ENCODE measurements around the gene FARP2. TPM values are rescaled to one million over a fixed set of nuclear protein-coding genes. Genes with fewer than 3 reads are reported as not detected.

Gene FARP2
- total RNA-seq, 1 experiment from 2014 or later, result 74.5 TPM

DNA sequence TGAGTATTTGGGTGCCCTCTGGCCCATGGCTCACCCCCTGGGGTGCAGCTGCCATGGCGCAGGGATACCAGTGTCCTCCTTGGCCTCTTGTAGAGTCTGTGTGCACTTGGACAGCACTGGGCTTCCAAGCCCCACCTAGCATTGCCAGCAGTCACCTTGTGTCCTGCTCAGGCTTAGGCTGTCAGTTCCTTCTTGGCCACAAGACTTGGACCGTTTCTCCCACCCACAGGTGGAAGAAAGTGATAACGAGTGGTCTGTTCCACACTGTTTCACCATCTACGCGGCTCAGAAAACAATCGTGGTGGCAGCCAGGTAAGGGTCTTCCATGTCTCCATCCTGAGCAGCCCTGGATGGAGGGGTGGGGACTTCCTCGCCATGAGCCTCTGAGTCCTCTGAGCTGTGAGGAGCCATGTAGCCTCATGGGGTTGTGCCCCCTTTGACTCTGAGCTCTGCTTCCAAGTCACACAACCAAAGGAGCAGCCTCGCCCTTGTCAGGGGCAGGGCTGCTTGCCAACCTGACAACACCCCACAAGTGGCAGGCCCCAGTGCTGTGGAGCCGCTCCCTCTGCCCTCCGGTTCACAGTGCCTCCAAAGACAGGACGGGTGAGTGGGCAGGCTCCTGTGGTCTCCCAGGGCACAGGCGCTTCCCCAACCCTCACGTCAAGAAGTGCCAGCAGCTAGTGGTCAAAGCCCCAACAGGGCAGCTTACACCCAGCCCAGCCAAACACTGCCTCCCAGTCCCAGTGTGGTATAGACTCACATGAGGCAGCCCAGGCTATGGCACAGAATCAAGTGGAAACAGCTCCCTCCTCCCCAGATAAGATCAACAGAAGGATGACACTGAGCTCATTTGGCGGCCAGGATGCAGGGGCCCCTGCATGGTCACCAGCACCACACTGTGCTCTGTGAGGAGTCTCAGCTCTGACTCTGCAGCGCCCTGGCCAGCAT lies 133.9 kb downstream of the FARP2 start:
- DNase-seq (ENCODE audit: low read depth in 1 of 2, low spot score in 2 of 2), result no peak
- H3K9me3 ChIP-seq (replicated peaks), result no peaks in the 10 kb centered on the region
- no peak overlapping the region for H3K27ac ChIP-seq
- H3K4me3 ChIP-seq, result no peak overlapping the region
- no peaks in the 10 kb centered on the region for H3K27me3 ChIP-seq (replicated peaks)
- H3K4me1 ChIP-seq (replicated peaks), result no peaks in the 10 kb centered on the region
- peaks cover 63% of the 10 kb centered on the region for H3K36me3 ChIP-seq

DNA sequence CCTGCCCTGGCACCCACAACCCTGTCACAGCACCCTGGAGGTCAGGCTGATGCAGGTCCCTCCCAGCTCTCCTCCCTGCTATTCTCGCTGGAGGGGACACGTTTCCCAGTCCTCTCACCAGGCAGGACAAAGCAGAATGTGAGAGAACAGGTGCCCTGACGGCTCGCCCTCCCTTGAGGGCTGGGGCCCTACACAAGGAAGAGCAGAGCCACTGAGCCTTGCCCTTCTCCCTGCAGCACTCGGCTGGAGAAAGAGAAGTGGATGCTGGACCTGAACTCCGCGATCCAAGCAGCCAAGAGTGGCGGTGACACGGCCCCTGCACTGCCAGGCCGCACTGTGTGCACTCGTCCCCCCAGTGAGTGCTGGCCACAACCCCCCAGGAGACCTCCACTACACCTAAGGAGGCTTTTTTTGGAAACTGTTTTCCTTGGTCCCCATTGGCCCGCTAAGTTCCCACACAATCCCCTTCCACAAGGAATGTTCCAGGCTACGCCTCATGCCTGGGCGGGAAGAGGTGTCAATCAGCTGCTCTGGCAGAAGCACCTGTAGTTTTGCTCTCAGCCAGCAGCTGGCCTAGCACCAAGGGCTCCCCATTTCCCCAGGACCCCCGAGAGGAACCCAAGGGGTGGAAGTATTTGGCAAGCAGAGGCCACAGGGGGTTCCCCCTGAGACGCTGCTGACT lies 134.9 kb downstream of the FARP2 start:
- H3K4me1 ChIP-seq (replicated peaks), result no peaks in the 10 kb centered on the region
- H3K36me3 ChIP-seq, result peaks cover 73% of the 10 kb centered on the region
- H3K4me3 ChIP-seq, result no peak overlapping the region
- no peak for DNase-seq (ENCODE audit: low read depth in 1 of 2, low spot score in 2 of 2)
- H3K27ac ChIP-seq, result no peak overlapping the region
- H3K9me3 ChIP-seq (replicated peaks), result no peaks in the 10 kb centered on the region
- H3K27me3 ChIP-seq (replicated peaks), result no peaks in the 10 kb centered on the region

DNA sequence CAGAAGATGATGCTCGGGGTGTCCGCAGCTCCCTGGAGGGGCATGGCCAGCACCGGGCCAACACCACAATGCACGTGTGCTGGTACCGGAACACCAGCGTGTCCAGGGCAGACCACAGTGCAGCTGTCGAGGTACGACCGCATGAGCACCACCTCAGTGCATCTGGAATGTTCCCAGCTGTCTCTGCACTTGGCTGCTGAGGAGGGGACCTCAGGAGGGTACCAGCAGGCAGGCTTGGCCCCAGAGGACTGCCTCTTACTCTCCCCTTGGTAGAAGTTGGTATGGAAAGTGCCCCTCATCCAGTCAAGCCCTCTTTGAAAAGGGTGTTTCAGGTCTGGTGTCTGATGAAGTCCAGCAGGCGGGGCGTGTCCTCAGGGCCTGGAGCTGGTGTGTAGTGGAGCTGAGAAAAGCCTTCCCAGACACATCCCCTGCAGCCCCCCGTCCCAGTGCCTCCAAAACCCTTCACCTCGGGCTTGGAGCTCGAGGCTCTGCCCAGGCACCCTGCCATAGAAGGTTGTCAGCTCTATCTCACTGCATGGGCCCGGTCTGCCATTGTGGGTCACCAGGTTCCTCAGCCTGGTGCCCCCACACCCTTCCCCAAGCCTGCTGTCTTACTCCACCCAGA lies 135.6 kb downstream of the FARP2 start:
- Histone ChIP-seq H3K27ac (no peak overlapping the region), H3K4me3 (no peak overlapping the region), H3K36me3 (peaks cover 78% of the 10 kb centered on the region), H3K27me3 (replicated peaks) (no peaks in the 10 kb centered on the region), H3K9me3 (replicated peaks) (no peaks in the 10 kb centered on the region), H3K4me1 (replicated peaks) (no peaks in the 10 kb centered on the region)
- DNase-seq (ENCODE audit: low read depth in 1 of 2, low spot score in 2 of 2), result no peak

DNA sequence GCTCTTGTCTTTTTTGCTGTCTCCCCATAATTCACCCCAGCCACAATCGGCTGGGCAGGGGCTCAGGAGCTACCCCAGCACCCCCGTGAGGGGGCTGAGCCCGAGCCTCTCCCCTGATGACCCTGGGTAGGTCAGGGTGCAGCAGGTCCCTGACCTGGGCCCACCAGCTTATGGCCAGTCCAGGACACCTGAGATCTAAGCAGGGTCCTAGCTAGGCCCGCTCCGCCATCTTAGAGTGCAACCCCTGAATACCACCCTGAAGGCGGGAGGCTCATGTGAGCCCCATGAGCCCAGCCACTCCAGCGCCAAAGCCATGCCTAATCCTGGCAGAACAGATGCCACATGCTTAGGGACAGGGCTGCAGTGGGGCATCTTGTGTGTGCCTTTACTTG lies 136.1 kb downstream of the FARP2 start:
- Histone ChIP-seq H3K27ac (no peak overlapping the region), H3K27me3 (replicated peaks) (no peaks in the 10 kb centered on the region), H3K4me1 (replicated peaks) (no peaks in the 10 kb centered on the region), H3K9me3 (replicated peaks) (no peaks in the 10 kb centered on the region), H3K36me3 (peaks cover 78% of the 10 kb centered on the region), H3K4me3 (no peak overlapping the region)
- no peak for DNase-seq (ENCODE audit: low read depth in 1 of 2, low spot score in 2 of 2)

DNA sequence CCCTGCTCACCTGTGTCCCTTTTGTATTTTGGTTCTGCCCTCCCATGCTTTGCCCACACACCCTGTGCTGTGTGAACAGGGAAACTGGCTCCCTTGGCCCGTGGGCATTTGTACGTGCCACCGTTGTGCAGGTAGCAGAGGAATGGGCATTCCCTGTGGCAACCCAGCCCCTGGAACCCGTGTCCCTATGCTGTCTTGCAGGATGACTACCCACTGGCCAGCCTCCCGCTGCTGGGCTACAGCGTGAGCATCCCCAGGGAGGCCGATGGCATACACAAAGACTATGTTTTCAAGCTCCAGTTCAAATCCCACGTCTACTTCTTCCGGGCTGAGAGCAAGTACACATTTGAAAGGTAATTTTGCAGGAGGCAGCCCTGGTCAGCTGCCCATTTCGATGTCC lies 137.0 kb downstream of the FARP2 start:
- DNase-seq (ENCODE audit: low read depth in 1 of 2, low spot score in 2 of 2), result no peak
- no peaks in the 10 kb centered on the region for H3K27me3 ChIP-seq (replicated peaks)
- H3K4me1 ChIP-seq (replicated peaks), result no peaks in the 10 kb centered on the region
- no peaks in the 10 kb centered on the region for H3K9me3 ChIP-seq (replicated peaks)
- no peak overlapping the region for H3K27ac ChIP-seq
- H3K4me3 ChIP-seq, result no peak overlapping the region
- H3K36me3 ChIP-seq, result peaks cover 84% of the 10 kb centered on the region

DNA sequence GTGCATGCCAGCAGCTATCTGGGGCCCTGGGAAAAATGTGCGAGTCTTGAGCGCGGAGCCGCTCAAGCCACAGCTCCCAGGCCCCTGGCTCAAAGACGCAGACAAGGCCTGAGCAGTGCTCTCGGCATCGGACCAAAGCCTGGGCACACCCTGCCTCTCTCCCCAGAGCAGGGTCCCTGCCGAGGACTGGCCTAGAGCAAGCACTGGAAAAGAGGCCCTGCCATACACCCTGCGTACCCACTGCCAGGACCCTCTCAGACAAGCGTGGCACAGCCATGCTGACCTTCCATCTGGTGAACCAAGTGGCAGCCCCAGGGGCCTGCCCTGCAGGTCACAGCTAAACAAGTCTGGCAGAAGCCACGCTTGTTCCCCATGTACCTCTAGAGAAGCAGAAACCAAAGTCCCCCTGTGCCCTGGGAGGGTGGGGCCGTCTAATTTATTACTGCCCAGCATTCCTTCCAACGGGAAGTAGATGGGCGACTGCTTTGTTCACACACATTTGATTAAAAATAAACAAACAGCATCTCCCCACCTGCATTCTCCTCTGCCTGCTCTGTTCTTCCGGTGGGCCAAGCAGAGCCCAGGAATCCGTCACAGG lies 138.3 kb downstream of the FARP2 start:
- Histone ChIP-seq H3K27ac (no peak overlapping the region), H3K4me3 (no peak overlapping the region), H3K9me3 (replicated peaks) (no peaks in the 10 kb centered on the region), H3K4me1 (replicated peaks) (no peaks in the 10 kb centered on the region), H3K36me3 (peaks cover 97% of the 10 kb centered on the region), H3K27me3 (replicated peaks) (no peaks in the 10 kb centered on the region)
- no peak for DNase-seq (ENCODE audit: low read depth in 1 of 2, low spot score in 2 of 2)

DNA sequence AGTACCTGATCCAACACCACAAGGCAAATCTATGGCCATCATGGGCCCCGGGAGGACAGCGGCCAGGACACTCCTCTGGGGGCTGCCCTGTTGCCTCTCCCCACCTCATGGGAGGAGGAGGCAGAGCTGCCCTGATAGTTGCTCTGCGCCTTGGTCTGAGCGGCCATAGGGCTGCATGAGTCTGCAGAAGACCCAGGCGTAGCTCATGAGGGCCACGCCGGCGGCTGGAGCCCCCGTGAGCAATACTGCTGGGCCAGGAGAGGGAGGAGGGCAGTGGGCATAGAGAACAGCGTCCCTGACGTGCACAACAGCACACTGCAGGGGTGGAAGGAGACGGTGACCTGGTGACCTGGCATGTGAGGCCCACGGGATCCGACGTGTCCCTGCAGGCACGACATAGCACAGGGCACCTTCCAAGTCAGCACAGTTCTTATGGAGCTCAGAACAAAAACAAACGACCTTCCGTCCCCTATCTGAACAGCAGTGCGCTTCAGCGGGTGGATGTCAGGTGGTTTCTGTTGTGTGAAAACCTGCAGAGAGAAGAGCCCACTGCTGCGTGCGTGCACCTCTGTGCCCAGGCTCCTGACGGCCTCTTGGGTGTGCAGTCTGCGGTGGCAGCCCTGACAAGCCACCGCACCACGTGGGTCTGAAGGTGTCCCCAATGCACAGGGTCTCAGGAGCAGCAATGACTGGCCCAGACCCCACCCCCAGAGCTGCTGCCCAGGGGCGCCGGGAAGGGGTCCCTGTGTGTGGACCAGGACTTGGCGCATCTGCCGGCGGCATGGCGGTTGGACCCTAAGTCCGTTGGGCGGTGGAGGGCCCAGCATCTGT lies 139.3 kb downstream of the FARP2 start:
- no peak overlapping the region for H3K4me3 ChIP-seq
- no peak for DNase-seq (ENCODE audit: low read depth in 1 of 2, low spot score in 2 of 2)
- no peaks in the 10 kb centered on the region for H3K27me3 ChIP-seq (replicated peaks)
- no peak overlapping the region for H3K27ac ChIP-seq
- H3K36me3 ChIP-seq, result peaks cover 98% of the 10 kb centered on the region
- no peaks in the 10 kb centered on the region for H3K9me3 ChIP-seq (replicated peaks)
- no peaks in the 10 kb centered on the region for H3K4me1 ChIP-seq (replicated peaks)

DNA sequence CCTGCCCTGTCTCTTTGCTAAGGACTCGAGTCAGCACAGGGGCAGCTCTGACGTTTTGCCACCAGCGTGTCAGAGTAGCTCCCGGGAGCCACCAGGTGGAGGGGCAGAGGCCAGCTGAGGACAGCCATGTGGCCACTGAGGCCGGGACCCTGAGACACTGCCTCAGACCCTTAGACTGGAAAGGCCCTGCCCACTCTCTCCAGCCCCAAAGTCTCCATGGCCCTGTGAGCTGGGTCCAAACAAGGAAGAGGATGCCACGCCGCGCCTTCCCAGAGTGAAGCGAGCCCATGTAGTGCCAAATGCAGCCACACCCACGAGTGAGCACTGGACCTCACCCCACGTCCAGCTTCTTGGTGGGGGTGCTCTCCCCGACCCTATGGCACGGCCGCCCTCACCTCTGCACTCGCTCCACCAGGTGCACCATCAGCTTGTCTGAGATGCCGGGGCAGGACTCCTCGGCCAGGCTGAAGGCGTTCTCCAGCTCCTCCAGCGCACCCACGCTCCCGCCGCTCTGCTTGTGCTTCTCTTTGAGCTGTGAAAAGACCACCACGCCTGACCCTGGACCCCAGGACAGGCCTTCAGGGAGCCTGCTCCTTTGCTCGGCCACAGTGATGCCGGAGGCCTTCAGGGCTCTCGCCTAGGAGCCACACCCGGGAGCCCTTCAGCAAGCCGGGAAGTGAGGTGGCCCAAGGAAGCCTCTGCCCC lies 140.1 kb downstream of the FARP2 start:
- no peak overlapping the region for H3K4me3 ChIP-seq
- H3K27ac ChIP-seq, result no peak overlapping the region
- no peak for DNase-seq (ENCODE audit: low read depth in 1 of 2, low spot score in 2 of 2)
- no peaks in the 10 kb centered on the region for H3K9me3 ChIP-seq (replicated peaks)
- H3K4me1 ChIP-seq (replicated peaks), result no peaks in the 10 kb centered on the region
- H3K36me3 ChIP-seq, result peaks cover 99% of the 10 kb centered on the region
- H3K27me3 ChIP-seq (replicated peaks), result no peaks in the 10 kb centered on the region

DNA sequence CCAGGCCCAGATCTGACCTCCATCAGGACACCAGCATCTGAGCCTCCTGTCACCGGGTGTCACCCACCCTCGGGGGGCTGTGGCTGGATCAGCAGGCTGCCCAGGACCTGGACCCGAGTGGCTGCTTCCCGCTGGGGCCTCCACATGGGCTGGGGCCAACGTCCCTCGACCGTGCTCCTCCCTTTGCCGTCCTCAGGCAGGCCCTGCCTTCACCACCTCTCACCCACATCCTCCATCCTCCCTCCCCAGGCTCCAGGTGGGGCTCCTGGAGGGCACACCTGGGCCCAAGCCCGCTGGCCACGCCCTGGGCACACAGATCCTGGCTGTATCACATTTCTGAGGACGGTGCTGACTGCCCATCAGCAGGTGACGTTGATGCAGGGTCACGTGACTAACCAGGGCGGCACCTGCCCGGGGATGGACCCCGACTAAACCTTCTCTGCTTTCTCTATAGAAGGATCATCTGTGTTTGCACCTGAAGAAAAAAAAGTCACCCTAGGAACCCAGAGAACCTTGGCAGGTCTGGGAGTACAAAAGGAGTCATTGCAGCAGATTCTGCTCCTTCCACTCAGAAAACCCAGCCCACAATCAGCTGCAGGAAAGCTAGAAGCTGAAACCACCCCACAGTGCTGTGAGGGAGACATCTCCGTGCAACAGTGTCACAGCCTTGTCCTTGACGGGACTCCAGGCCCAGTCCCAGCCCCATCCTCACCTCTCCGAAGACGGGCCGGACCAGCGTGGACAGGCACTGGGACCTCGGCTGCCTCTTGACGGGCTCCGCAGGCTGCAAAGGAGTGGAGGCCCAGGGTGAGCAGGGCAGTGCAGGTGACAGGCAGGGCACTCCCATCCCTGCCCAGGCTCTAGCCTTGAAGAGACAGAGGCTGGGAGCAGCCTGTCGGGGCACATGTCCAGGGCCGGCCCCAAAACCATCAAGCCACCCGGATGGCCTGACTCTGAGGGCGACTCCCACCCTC lies 141.1 kb downstream of the FARP2 start:
- no peaks in the 10 kb centered on the region for H3K27me3 ChIP-seq (replicated peaks)
- H3K4me1 ChIP-seq (replicated peaks), result no peaks in the 10 kb centered on the region
- H3K27ac ChIP-seq, result no peak overlapping the region
- DNase-seq (ENCODE audit: low read depth in 1 of 2, low spot score in 2 of 2), result no peak
- no peak overlapping the region for H3K4me3 ChIP-seq
- peaks cover 99% of the 10 kb centered on the region for H3K36me3 ChIP-seq
- no peaks in the 10 kb centered on the region for H3K9me3 ChIP-seq (replicated peaks)

DNA sequence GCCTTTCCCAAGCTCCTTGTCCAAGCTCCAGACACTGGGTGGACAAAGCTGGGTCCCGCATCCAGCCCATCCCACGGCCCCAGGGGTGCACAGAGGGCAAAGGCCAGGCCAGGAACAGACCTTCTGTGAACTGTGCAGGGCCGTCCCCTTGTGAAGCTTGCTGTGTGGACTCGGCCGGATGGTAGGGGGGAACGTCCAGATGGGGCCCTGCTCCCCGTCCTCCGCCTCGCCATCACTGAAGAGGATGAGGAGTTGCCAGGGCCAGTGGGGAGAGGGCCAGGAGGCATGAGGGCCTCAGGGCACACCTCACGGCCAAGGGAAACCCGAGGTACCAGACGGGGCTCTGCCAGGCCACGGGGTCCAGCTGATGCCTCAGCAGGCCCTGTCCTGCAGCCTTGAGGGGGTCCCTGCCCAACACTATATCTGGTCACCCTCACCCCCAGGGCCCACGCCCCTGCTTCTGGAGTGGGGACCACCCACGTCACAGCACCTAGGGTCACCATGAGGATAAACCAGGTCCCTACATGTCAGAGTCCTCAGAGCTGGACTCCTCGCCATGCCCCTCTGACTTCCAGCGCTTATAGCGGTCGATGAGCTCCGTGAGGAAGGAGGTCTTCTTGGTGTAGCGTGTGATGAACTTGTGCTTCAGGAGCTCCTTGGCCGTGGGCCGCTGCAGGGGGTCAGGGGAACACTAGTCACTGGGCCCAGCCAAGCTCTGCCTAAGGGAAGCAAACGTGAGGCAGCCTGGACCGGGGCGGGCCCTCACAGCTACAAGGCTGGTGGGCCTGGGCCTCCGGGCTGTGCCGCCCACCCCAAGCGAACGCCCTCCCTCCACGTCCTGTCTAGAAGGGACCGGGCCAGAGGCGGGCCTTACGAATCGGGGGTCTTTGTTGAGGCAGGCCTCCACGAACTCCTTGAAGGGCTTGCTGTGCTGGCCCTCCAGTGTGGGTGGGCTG lies 142.3 kb downstream of the FARP2 start:
- Histone ChIP-seq H3K4me1 (replicated peaks) (no peaks in the 10 kb centered on the region), H3K27me3 (replicated peaks) (no peaks in the 10 kb centered on the region), H3K4me3 (no peak overlapping the region), H3K9me3 (replicated peaks) (no peaks in the 10 kb centered on the region), H3K36me3 (peaks cover 97% of the 10 kb centered on the region), H3K27ac (no peak overlapping the region)
- no peak for DNase-seq (ENCODE audit: low read depth in 1 of 2, low spot score in 2 of 2)

Measured in SJSA1 (cell line).